HG03378 (cell line): ENCODE data around the gene PIK3C3.
A peak's percentile ranks its signal among the peaks of the same experiment; 100 is the strongest.

ENCODE experiments used
- ATAC-seq: cut with Tn5 transposase; IDR thresholded peaks from one replicate; pipeline ENCODE4 v1.9.1; 2021; ENCODE audit warnings: mild to moderate bottlenecking, moderate library complexity; ENCODE audit not compliant: unreplicated experiment

Gene PIK3C3

GRCh38 chr18:42113529-42114191, 158.6 kb downstream of the PIK3C3 start:
- peak; percentile 76 for ATAC-seq

GRCh38 chr18:42114310-42114943, 159.4 kb downstream of the PIK3C3 start:
- peak; percentile 86 for ATAC-seq

GRCh38 chr18:42126586-42126985, 171.6 kb downstream of the PIK3C3 start:
- ATAC-seq, result no peak

GRCh38 chr18:42131066-42131929, 176.3 kb downstream of the PIK3C3 start:
- ATAC-seq, result no peak

GRCh38 chr18:42131930-42132244, 176.9 kb downstream of the PIK3C3 start:
- no peak for ATAC-seq
